ENCODE measurements around the gene MANBA. TPM values are rescaled to one million over a fixed set of nuclear protein-coding genes. Genes with fewer than 3 reads are reported as not detected.

Gene MANBA
- total and polyA plus RNA-seq, 7 experiments from 2014 or later = 15.7 to 56.4 (median 26.0) TPM

GRCh38 chr4:102599455-102599854 is 161.3 kb downstream of the MANBA start:
- Histone ChIP-seq H3K4me3 (ENCODE audit: low read length) (no peak overlapping the region), H3K27ac (ENCODE audit: low read depth, low read length) (peak overlapping the region; percentile 6), H3K27me3 (ENCODE audit: control insufficient read depth in 2 of 2, insufficient read depth in 2 of 2, low read length in 2 of 2) (no peaks in the 10 kb centered on the region), H3K4me1 (ENCODE audit: control insufficient read depth in 2 of 2, insufficient read depth in 2 of 2, low read length in 2 of 2) (peaks cover 25 to 40% of the 10 kb centered on the region in 2 donors), H3K36me3 (ENCODE audit: control insufficient read depth in 2 of 3, insufficient read depth in 3 of 3, low read length in 3 of 3) (peaks cover 15 to 64% (median 17%) of the 10 kb centered on the region in 3 experiments), H3K9me3 (ENCODE audit: control insufficient read depth in 2 of 3, low read length in 3 of 3) (no peaks in the 10 kb centered on the region)
- no peaks in the 10 kb centered on the region for H3K27me3 Mint-ChIP-seq
- H3K4me3 Mint-ChIP-seq = peak overlapping the region in 8 of 10 donors; percentile 9 to 86 (median 54)
- ChIA-PET POLR2A (interaction anchor here (0.6 to 2.3 kb wide), 6 partner anchors 12 to 408 kb away, joined by 3 to 6 read pairs (median 4); partner anchors contain the start of gene NFKB1), CTCF (no interaction called here)
- peaks cover 30 to 84% (median 73%) of the 10 kb centered on the region in 7 donors for H3K4me1 Mint-ChIP-seq
- H3K9me3 Mint-ChIP-seq = peaks cover 0 to 7% (median 0%) of the 10 kb centered on the region in 11 donors
- H3K36me3 Mint-ChIP-seq = peaks cover 25 to 80% (median 72%) of the 10 kb centered on the region in 5 donors
- peak overlapping the region; percentile 54 to 94 (median 86) for H3K27ac Mint-ChIP-seq
- DNase-seq (no peak), ATAC-seq (no peak)
- intact Hi-C loops (cut with micrococcal nuclease) = loop anchor here (5.0 kb wide), 3 partner anchors 97 to 268 kb away; partner anchors contain the start of genes CISD2 (in 1 of the 2), NFKB1 (in 1 of the 2) and UBE2D3 (in 1 of the 2)

- Histone ChIP-seq H3K27ac (ENCODE audit: low read depth, low read length) (peak overlapping the region; percentile 51), H3K4me1 (ENCODE audit: control insufficient read depth in 2 of 2, insufficient read depth in 2 of 2, low read length in 2 of 2) (peaks cover 27 to 44% of the 10 kb centered on the region in 2 donors), H3K9me3 (ENCODE audit: control insufficient read depth in 2 of 3, low read length in 3 of 3) (no peaks in the 10 kb centered on the region), H3K27me3 (ENCODE audit: control insufficient read depth in 2 of 2, insufficient read depth in 2 of 2, low read length in 2 of 2) (no peaks in the 10 kb centered on the region), H3K36me3 (ENCODE audit: control insufficient read depth in 2 of 3, insufficient read depth in 3 of 3, low read length in 3 of 3) (peaks cover 14 to 63% (median 15%) of the 10 kb centered on the region in 3 experiments), H3K4me3 (ENCODE audit: low read length) (no peak overlapping the region)
- intact Hi-C loops (cut with micrococcal nuclease) = loop anchor here (1.0 to 5.0 kb wide), 6 partner anchors 13 to 268 kb away; partner anchors contain the start of genes CISD2 (in 1 of the 2), NFKB1 (in 1 of the 2) and UBE2D3 (in 1 of the 2)
- DNase-seq = peak in 1 of 9 donors; percentile 42
- H3K9me3 Mint-ChIP-seq = peaks cover 0 to 4% (median 0%) of the 10 kb centered on the region in 11 donors
- peak overlapping the region; percentile 27 to 86 (median 55) for H3K4me3 Mint-ChIP-seq
- no peak for ATAC-seq
- peaks cover 30 to 86% (median 76%) of the 10 kb centered on the region in 7 donors for H3K4me1 Mint-ChIP-seq
- POLR2A ChIA-PET = interaction anchor here (0.6 to 2.3 kb wide), 9 partner anchors 10 to 409 kb away, joined by 3 to 11 read pairs (median 4); partner anchors contain the start of gene NFKB1
- peaks cover 22 to 81% (median 69%) of the 10 kb centered on the region in 5 donors for H3K36me3 Mint-ChIP-seq
- no peaks in the 10 kb centered on the region for H3K27me3 Mint-ChIP-seq
- CTCF ChIA-PET = no interaction called here
- H3K27ac Mint-ChIP-seq = peak overlapping the region; percentile 68 to 94 (median 86)
Measured at GRCh38 chr4:102598762-102599374, 161.9 kb downstream of the MANBA start.

GRCh38 chr4:102598086-102598761 is 162.5 kb downstream of the MANBA start:
- Mint-ChIP-seq H3K27ac (peak overlapping the region; percentile 78 to 94 (median 86)), H3K4me1 (peaks cover 31 to 86% (median 74%) of the 10 kb centered on the region in 7 donors), H3K36me3 (peaks cover 19 to 77% (median 65%) of the 10 kb centered on the region in 5 donors), H3K4me3 (peak overlapping the region; percentile 8 to 86 (median 54)), H3K27me3 (no peaks in the 10 kb centered on the region), H3K9me3 (peaks cover 0 to under 1% (median 0%) of the 10 kb centered on the region in 11 donors)
- ATAC-seq (peak; percentile 95), DNase-seq (peak in 7 of 9 donors; percentile 56 to 87 (median 79))
- CTCF ChIA-PET = interaction anchor here (0.6 kb wide), 1 partner anchor 18 kb away, joined by 3 read pairs; no protein-coding TSS in a partner anchor
- H3K27me3 ChIP-seq (ENCODE audit: control insufficient read depth in 2 of 2, insufficient read depth in 2 of 2, low read length in 2 of 2) = no peaks in the 10 kb centered on the region
- POLR2A ChIA-PET = interaction anchor here (0.6 to 2.3 kb wide), 7 partner anchors 9 to 474 kb away, joined by 3 to 11 read pairs (median 3); partner anchors contain the start of gene NFKB1
- H3K36me3 ChIP-seq (ENCODE audit: control insufficient read depth in 2 of 3, insufficient read depth in 3 of 3, low read length in 3 of 3) = peaks cover 14 to 61% (median 15%) of the 10 kb centered on the region in 3 experiments
- H3K4me1 ChIP-seq (ENCODE audit: control insufficient read depth in 2 of 2, insufficient read depth in 2 of 2, low read length in 2 of 2) = peaks cover 27 to 45% of the 10 kb centered on the region in 2 donors
- intact Hi-C loops (cut with micrococcal nuclease) = loop anchor here (1.0 to 5.0 kb wide), 6 partner anchors 12 to 269 kb away; partner anchors contain the start of genes CISD2 (in 1 of the 2), NFKB1 (in 1 of the 2) and UBE2D3 (in 1 of the 2)
- no peaks in the 10 kb centered on the region for H3K9me3 ChIP-seq (ENCODE audit: control insufficient read depth in 2 of 3, low read length in 3 of 3)
- peak overlapping the region; percentile 51 for H3K27ac ChIP-seq (ENCODE audit: low read depth, low read length)
- no peak overlapping the region for H3K4me3 ChIP-seq (ENCODE audit: low read length)

- no peak for ATAC-seq
- Histone ChIP-seq H3K27ac (ENCODE audit: low read depth, low read length) (no peak overlapping the region), H3K27me3 (ENCODE audit: control insufficient read depth in 2 of 2, insufficient read depth in 2 of 2, low read length in 2 of 2) (no peaks in the 10 kb centered on the region), H3K36me3 (ENCODE audit: control insufficient read depth in 2 of 3, insufficient read depth in 3 of 3, low read length in 3 of 3) (peaks cover 10 to 52% (median 15%) of the 10 kb centered on the region in 3 experiments), H3K4me1 (ENCODE audit: control insufficient read depth in 2 of 2, insufficient read depth in 2 of 2, low read length in 2 of 2) (peaks cover 27 to 62% of the 10 kb centered on the region in 2 donors), H3K4me3 (ENCODE audit: low read length) (no peak overlapping the region), H3K9me3 (ENCODE audit: control insufficient read depth in 2 of 3, low read length in 3 of 3) (no peaks in the 10 kb centered on the region)
- no peak for DNase-seq
- peaks cover 43 to 98% (median 87%) of the 10 kb centered on the region in 7 donors for H3K4me1 Mint-ChIP-seq
- ChIA-PET CTCF (interaction anchor here (0.6 kb wide), 1 partner anchor 156 kb away, joined by 3 read pairs; no protein-coding TSS in a partner anchor), POLR2A (interaction anchor here (2.3 kb wide), 1 partner anchor 16 kb away, joined by 11 read pairs; no protein-coding TSS in a partner anchor)
- peak overlapping the region in 8 of 9 donors; percentile 30 to 89 (median 75) for H3K27ac Mint-ChIP-seq
- H3K36me3 Mint-ChIP-seq = peaks cover 19 to 85% (median 76%) of the 10 kb centered on the region in 5 donors
- intact Hi-C loops (cut with micrococcal nuclease) = loop anchor here (5.0 kb wide), 3 partner anchors 94 to 271 kb away; partner anchors contain the start of genes CISD2 (in 1 of the 2), NFKB1 (in 1 of the 2) and UBE2D3 (in 1 of the 2)
- H3K4me3 Mint-ChIP-seq = peak overlapping the region in 3 of 10 donors; percentile 13 to 21 (median 21)
- H3K9me3 Mint-ChIP-seq = peaks cover 0 to 5% (median 1%) of the 10 kb centered on the region in 11 donors
- no peaks in the 10 kb centered on the region for H3K27me3 Mint-ChIP-seq
Measured at GRCh38 chr4:102596532-102596931, 164.2 kb downstream of the MANBA start.

GRCh38 chr4:102594000-102594399 is 166.8 kb downstream of the MANBA start:
- ChIA-PET POLR2A (no interaction called here), CTCF (interaction anchor here (1.0 kb wide), 1 partner anchor 34 kb away, joined by 3 read pairs; no protein-coding TSS in a partner anchor)
- DNase-seq (no peak), ATAC-seq (no peak)
- Mint-ChIP-seq H3K9me3 (peaks cover 0 to 12% (median 4%) of the 10 kb centered on the region in 11 donors), H3K27ac (peak overlapping the region in 8 of 9 donors; percentile 41 to 89 (median 76)), H3K4me1 (peaks cover 49 to 98% (median 87%) of the 10 kb centered on the region in 7 donors), H3K36me3 (peaks cover 26 to 87% (median 78%) of the 10 kb centered on the region in 5 donors), H3K27me3 (no peaks in the 10 kb centered on the region), H3K4me3 (peak overlapping the region in 2 of 10 donors; percentile 8 to 22)
- intact Hi-C loops (cut with micrococcal nuclease) = no loop called here
- H3K36me3 ChIP-seq (ENCODE audit: control insufficient read depth in 2 of 3, insufficient read depth in 3 of 3, low read length in 3 of 3) = peaks cover 6 to 45% (median 15%) of the 10 kb centered on the region in 3 experiments
- H3K9me3 ChIP-seq (ENCODE audit: control insufficient read depth in 2 of 3, low read length in 3 of 3) = no peaks in the 10 kb centered on the region
- H3K4me3 ChIP-seq (ENCODE audit: low read length) = no peak overlapping the region
- no peaks in the 10 kb centered on the region for H3K27me3 ChIP-seq (ENCODE audit: control insufficient read depth in 2 of 2, insufficient read depth in 2 of 2, low read length in 2 of 2)
- no peak overlapping the region for H3K27ac ChIP-seq (ENCODE audit: low read depth, low read length)
- H3K4me1 ChIP-seq (ENCODE audit: control insufficient read depth in 2 of 2, insufficient read depth in 2 of 2, low read length in 2 of 2) = peaks cover 36 to 59% of the 10 kb centered on the region in 2 donors

All from naive thymus-derived CD4-positive, alpha-beta T cell (primary cell).